Panc1 (cell line): Measurements from ENCODE around the gene MBD1. TPM values are rescaled to one million over a fixed set of nuclear protein-coding genes. Genes with fewer than 3 reads are reported as not detected.

Source experiments
- ATAC-seq: fragments of 200-7000 bp; cut with Tn5 transposase; 2 replicates; pipeline ENCODE4 v1.9.1; 2020; ENCODE audit warnings: mild to moderate bottlenecking, moderate library complexity
- BruUV-seq: library from RNA; stranded (reverse); fragments of 400-500 nt; replicated peaks from 2 replicates; lab custom pipeline; 2021; lab: Mats Ljungman, UMichigan
- CTCF ChIA-PET: fragments of 300-600 bp; sonication (Branson Sonifier 250); formaldehyde crosslinking; loops from one replicate; lab custom pipeline; 2022; ENCODE audit warnings: antibody characterized with exemption; lab: Charles Lee
- POLR2A ChIA-PET: fragments of 300-600 bp; sonication (Branson Sonifier 250); formaldehyde crosslinking; loops from one replicate; lab custom pipeline; 2022; ENCODE audit warnings: antibody characterized with exemption; lab: Charles Lee
- DNase-seq: peaks from one replicate; pipeline ENCODE4 v3.0.0-alpha.2; 2010; ENCODE audit warnings: low read depth, low spot score
- H3K27ac ChIP-seq: 2 replicates; pipeline ENCODE4 v1.5.1; 2011; ENCODE audit warnings: mild to moderate bottlenecking, low read length, inconsistent platforms
- H3K27me3 ChIP-seq: fragments of 200-500 bp; sonication (Bioruptor generic); 2 replicates; pipeline ENCODE4 v1.6.0; 2014; ENCODE audit warnings: low read length, inconsistent platforms; ENCODE audit not compliant: control insufficient read depth, insufficient read depth
- H3K36me3 ChIP-seq: fragments of 200-500 bp; sonication (Bioruptor generic); 2 replicates; pipeline ENCODE4 v1.5.1; 2014; ENCODE audit warnings: inconsistent platforms, mild to moderate bottlenecking, low read length, moderate library complexity; ENCODE audit not compliant: control insufficient read depth, insufficient read depth
- H3K4me1 ChIP-seq: 2 replicates; pipeline ENCODE4 v1.5.1; 2011; ENCODE audit warnings: inconsistent platforms, mild to moderate bottlenecking, low read length, moderate library complexity; ENCODE audit not compliant: control insufficient read depth, insufficient read depth
- H3K4me3 ChIP-seq, 2 experiments: 2 replicates each; pipeline ENCODE4 v1.5.1; 2011 to 2012; ENCODE audit warnings: low read depth in 2 of 2, low read length in 2 of 2, mild to moderate bottlenecking in 2 of 2, inconsistent platforms in 1 of 2, moderate library complexity in 1 of 2
- H3K9me3 ChIP-seq: fragments of 200-500 bp; sonication (Bioruptor generic); 2 replicates; pipeline ENCODE4 v1.5.1; 2014; ENCODE audit warnings: low read depth, mild to moderate bottlenecking, inconsistent platforms, low read length, moderate library complexity; ENCODE audit not compliant: control insufficient read depth, insufficient read depth
- POLR2AphosphoS5 ChIP-seq: IDR thresholded peaks from 2 replicates; pipeline ENCODE4 v1.6.1; 2012; ENCODE audit warnings: mild to moderate bottlenecking, low read depth, low read length, moderate library complexity
- SIN3A ChIP-seq: IDR thresholded peaks from 2 replicates; pipeline ENCODE4 v1.6.1; 2012; ENCODE audit warnings: low read depth, mild to moderate bottlenecking, low read length, moderate library complexity, borderline replicate concordance; ENCODE audit not compliant: insufficient read depth
- TCF7L2 ChIP-seq: IDR thresholded peaks from 2 replicates; pipeline ENCODE4 v1.6.1; 2011; ENCODE audit warnings: mild to moderate bottlenecking, low read depth, low read length, inconsistent platforms
- in situ Hi-C: cut with HindIII; loops from 2 replicates; pipeline ENCODE4 v1.10.0; 2016; ENCODE audit warnings: low sequenced_read_pairs, low pct_unique_long_range_greater_than_20kb
- intact Hi-C: fragments of 100-400 bp; cut with micrococcal nuclease; formaldehyde crosslinking; loops from one replicate; pipeline ENCODE4 v1.10.0; 2022; ENCODE audit not compliant: unreplicated experiment
- total RNA-seq: library from RNA; stranded (reverse); gene quantifications from one replicate; pipeline ENCODE4 v1.2.1, GENCODE V29; 2021; ENCODE audit not compliant: unreplicated experiment
- TF ChIP-seq, protein P1 (sequence below), 2 experiments: IDR thresholded peaks; 2 replicates each; pipeline ENCODE4 v1.6.1; 2011 to 2012; ENCODE audit warnings: low read depth in 2 of 2, control low read depth in 1 of 2, low read length in 1 of 2, mild to moderate bottlenecking in 1 of 2, moderate library complexity in 1 of 2; ENCODE audit not compliant: insufficient read depth in 1 of 2
- TF ChIP-seq, protein P2 (sequence below): fragments of 450-650 bp; IDR thresholded peaks from 2 replicates; pipeline ENCODE4 v1.5.1; 2017; ENCODE audit warnings: mild to moderate bottlenecking

MBD1 gene
- total RNA-seq, 1 experiment from 2014 or later = 47.3 TPM

DNA sequence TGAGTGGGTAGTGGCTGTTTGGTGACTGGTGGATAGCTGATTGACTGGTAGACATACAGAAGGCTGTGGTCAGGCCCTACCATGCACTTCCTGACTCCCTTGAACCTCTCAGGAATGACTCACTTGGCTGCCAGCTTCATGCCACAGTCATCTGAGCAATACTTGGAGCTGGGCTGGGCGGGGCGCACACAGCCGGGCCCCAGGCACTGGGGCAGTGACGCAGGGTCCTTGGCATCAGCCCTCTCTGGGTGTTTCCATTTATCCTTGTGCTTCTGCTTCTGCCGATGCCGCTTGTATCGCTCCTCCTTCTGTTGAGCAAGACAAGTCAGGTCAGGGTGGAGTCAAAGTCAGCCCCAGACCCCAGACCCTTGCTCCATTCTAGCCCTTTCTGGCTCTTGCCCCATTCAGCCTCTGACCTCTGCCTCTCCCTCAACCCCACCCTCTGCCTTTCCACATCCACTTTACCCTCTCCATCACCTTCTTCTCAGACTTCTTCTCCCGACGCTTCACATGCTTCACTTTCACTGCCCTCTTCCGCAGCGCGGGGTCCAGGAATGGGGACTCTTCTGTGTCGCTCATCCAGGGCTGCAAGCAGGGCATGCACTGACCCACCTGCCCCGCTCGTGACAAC is 3.0 kb upstream of the MBD1 start:
- no peak for TF ChIP-seq POLR2AphosphoS5
- TF ChIP-seq, protein P1, sequence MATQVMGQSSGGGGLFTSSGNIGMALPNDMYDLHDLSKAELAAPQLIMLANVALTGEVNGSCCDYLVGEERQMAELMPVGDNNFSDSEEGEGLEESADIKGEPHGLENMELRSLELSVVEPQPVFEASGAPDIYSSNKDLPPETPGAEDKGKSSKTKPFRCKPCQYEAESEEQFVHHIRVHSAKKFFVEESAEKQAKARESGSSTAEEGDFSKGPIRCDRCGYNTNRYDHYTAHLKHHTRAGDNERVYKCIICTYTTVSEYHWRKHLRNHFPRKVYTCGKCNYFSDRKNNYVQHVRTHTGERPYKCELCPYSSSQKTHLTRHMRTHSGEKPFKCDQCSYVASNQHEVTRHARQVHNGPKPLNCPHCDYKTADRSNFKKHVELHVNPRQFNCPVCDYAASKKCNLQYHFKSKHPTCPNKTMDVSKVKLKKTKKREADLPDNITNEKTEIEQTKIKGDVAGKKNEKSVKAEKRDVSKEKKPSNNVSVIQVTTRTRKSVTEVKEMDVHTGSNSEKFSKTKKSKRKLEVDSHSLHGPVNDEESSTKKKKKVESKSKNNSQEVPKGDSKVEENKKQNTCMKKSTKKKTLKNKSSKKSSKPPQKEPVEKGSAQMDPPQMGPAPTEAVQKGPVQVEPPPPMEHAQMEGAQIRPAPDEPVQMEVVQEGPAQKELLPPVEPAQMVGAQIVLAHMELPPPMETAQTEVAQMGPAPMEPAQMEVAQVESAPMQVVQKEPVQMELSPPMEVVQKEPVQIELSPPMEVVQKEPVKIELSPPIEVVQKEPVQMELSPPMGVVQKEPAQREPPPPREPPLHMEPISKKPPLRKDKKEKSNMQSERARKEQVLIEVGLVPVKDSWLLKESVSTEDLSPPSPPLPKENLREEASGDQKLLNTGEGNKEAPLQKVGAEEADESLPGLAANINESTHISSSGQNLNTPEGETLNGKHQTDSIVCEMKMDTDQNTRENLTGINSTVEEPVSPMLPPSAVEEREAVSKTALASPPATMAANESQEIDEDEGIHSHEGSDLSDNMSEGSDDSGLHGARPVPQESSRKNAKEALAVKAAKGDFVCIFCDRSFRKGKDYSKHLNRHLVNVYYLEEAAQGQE (IDR thresholded peaks at IDR 0.05; ENCODE audit: insufficient read depth in 1 of 2, low read depth in 2 of 2, low read length in 1 of 2) = no peak
- TF ChIP-seq TCF7L2 = no peak
- no peak for TF ChIP-seq SIN3A
- TF ChIP-seq, protein P2, sequence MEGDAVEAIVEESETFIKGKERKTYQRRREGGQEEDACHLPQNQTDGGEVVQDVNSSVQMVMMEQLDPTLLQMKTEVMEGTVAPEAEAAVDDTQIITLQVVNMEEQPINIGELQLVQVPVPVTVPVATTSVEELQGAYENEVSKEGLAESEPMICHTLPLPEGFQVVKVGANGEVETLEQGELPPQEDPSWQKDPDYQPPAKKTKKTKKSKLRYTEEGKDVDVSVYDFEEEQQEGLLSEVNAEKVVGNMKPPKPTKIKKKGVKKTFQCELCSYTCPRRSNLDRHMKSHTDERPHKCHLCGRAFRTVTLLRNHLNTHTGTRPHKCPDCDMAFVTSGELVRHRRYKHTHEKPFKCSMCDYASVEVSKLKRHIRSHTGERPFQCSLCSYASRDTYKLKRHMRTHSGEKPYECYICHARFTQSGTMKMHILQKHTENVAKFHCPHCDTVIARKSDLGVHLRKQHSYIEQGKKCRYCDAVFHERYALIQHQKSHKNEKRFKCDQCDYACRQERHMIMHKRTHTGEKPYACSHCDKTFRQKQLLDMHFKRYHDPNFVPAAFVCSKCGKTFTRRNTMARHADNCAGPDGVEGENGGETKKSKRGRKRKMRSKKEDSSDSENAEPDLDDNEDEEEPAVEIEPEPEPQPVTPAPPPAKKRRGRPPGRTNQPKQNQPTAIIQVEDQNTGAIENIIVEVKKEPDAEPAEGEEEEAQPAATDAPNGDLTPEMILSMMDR = no peak
- Histone ChIP-seq H3K9me3 (no peaks in the 10 kb centered on the region), H3K27ac (no peak overlapping the region), H3K4me3 (no peak overlapping the region), H3K27me3 (no peaks in the 10 kb centered on the region), H3K4me1 (peaks cover 8% of the 10 kb centered on the region), H3K36me3 (peaks cover 5% of the 10 kb centered on the region)
- ATAC-seq = no peak
- no peak for DNase-seq
- CTCF ChIA-PET = no interaction called here
- intact Hi-C loops (loop anchor here (10.0 kb wide), 1 partner anchor 70 kb away; no protein-coding TSS in a partner anchor), in situ Hi-C loops (no loop called here)
- POLR2A ChIA-PET = no interaction called here
- no TSS peak for BruUV-seq

DNA sequence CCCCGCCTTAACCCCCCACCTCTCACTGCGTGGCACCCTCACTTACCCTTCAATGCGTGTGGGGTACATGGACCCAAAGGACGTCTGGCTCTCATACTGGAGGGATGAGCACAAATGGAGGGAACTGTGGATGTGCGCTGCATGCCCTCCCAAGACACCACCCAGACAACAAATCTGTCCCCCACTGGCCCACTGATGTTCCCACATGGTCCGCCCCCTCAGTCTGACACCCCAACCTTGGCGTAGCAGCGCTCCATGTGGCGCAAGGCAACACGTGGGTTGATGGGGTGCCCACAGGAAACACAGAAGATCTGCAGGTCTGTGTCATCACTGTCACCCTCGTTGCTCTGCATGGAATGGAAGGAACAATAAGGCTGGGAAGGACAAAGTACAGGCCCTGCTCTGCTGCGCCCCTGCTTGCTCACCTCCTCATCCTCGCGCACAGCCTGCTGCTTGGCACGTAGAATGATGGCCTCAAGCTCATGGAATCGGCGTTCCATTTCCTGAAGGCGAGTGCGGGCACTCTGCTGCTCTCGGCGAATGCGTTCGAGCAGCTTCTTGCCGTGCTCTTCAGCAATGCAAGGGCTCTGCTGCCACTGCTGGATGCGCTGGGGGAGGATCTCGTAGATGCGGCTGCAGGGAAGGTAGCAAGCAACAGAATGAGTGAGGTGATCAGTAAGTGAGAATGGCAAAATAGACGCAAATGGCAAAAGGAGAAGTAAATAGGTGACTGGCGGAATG is 2.3 kb upstream of the MBD1 start:
- H3K27ac ChIP-seq = no peak overlapping the region
- POLR2A ChIA-PET = no interaction called here
- in situ Hi-C loops = no loop called here
- no peaks in the 10 kb centered on the region for H3K27me3 ChIP-seq
- peaks cover 8% of the 10 kb centered on the region for H3K4me1 ChIP-seq
- no peak overlapping the region for H3K4me3 ChIP-seq
- TF ChIP-seq POLR2AphosphoS5 = no peak
- TF ChIP-seq, protein P2 = no peak
- no peak for TF ChIP-seq TCF7L2
- TF ChIP-seq SIN3A = no peak
- TF ChIP-seq, protein P1 (IDR thresholded peaks at IDR 0.05; ENCODE audit: insufficient read depth in 1 of 2, low read depth in 2 of 2, low read length in 1 of 2) = no peak
- no peaks in the 10 kb centered on the region for H3K9me3 ChIP-seq
- no peak for ATAC-seq
- BruUV-seq = no TSS peak
- intact Hi-C loops = loop anchor here (10.0 kb wide), 1 partner anchor 71 kb away; no protein-coding TSS in a partner anchor
- peaks cover 5% of the 10 kb centered on the region for H3K36me3 ChIP-seq
- CTCF ChIA-PET = no interaction called here
- DNase-seq = no peak
